TTC549 (cell line): ENCODE data around the gene PIGQ.

ENCODE experiments used
- FAIRE-seq: peaks from 2 replicates; lab custom pipeline; 2012; peaks lifted over from hg19 to GRCh38; lab: Jason Lieb, UNC

Gene PIGQ

DNA sequence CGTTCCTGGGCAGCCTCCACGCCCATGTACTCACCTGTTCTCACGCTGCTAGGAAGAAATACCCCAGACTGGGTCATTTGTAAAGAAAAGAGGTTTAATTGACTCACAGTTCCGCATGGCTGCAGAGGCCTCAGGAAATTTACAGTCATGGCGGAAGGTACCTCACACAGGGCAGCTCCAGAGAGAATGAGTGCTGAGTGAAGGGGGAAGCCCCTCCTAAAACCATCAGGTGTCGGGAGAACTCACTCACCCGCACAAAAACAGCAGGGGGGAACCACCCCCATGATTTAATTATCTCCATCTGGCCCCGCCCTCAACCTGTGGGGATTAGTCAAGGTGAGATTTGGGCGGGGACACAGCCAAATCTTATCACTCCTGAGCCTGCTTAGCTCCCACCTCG lies 38.3 kb downstream of the PIGQ start:
- FAIRE-seq = no peak

DNA sequence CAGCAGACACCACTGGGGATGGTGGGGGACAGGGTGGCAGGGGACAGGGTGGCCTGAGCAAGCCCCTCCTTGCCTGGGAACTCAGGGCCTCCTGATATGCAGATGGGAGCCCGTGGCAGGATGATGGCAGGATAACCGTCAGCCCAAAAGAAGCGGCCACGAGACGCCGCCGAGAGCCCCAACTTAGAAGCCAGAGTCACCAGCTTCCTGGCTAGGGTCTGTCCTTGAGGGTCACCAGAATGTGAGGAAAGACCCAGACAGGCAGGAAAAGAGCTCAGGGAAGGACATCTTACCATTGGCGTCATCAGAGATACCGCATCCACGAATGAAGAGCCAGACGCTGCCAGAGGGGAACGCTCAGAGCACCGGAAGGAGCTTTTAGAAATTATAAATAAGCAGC lies 39.5 kb downstream of the PIGQ start:
- no peak for FAIRE-seq

GRCh38 chr16:609984-610383 lies 40.2 kb downstream of the PIGQ start:
- no peak for FAIRE-seq

DNA sequence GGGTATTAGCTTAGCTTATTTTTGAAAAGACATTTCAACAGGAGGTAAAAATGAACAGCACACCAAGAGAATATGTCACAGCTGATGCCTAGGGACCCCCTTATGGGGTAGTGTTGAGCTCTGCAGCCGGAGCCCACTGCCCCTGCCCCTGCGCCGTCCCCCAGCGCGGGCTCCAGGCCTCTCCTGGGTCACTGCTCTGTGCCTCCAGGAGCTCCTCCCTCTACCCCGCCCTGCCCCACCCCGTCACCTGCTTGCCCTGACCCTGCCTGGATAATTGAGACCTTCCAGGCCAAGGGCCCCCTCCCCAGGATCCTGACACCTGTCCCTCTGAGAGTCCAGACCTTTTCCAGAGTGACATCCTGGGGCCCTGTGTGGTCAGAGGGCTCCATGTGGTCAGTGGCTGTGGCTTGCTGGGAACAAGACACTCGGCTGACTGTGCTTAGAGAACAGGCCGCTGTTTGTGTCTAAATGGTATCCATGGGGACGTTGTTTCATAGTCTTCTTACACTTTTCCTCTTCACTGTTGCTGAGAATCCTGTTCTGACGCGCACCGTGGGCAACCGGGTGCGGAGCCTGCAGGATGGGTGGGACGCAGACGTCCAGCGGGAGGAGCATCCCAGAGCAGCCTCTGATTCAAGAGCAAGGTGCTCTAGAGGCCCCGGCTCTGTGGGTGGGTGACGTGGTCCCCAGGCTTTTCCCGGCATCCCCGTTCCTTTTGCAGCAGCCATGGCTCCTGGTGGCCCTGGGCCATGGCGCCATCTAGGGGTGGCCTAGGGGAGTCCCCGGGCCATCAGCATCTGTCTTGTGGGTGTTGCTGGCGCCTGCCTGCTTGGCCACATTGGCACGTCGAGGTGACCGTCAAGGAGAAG lies 41.0 kb downstream of the PIGQ start:
- no peak for FAIRE-seq

GRCh38 chr16:615122-615521 lies 45.4 kb downstream of the PIGQ start:
- no peak for FAIRE-seq

DNA sequence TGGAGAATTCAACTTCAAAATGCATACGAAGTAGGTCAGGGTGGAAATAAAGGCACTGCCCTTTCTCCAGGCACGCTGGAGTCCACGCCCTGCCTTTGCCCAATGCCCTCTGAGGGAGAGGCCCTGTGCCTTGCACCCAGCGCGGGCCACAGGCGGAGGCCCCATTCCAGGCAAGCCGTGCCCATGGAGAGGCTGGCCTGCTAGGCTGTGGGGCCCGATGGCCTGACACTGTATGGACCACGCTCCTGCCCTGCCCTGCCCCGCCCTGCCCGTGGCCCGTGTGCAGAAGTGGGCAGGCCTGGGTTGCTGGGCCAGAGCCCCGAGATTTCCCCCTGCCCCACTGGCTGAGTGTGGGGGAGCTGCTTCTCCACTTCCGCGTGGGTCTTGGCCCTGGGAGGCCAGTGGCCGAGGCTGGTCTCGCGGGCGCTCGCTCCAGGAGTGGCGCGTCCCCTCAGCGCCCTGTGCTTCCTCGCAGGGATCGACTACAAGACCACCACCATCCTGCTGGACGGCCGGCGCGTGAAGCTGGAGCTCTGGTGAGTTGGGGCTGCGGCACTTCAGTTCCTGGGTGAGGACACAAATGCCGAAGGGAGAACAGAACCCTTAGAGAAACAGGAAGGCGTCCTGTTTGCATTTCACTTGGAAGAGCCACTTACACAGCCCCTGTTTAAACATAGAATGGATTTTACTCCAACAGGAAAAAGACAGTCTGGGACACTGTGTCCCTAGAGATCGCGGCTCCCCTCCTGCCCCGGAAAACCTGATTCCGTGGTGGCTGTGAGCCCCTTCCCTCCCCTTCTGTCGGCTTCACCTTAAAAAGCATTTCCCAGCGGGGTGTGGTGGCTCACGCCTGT lies 47.2 kb downstream of the PIGQ start:
- FAIRE-seq = no peak

- FAIRE-seq = no peak
Measured at GRCh38 chr16:617855-618254, 48.1 kb downstream of the PIGQ start.

GRCh38 chr16:619476-620100 lies 49.8 kb downstream of the PIGQ start:
- no peak for FAIRE-seq

GRCh38 chr16:620700-621525 lies 51.1 kb downstream of the PIGQ start:
- no peak for FAIRE-seq

DNA sequence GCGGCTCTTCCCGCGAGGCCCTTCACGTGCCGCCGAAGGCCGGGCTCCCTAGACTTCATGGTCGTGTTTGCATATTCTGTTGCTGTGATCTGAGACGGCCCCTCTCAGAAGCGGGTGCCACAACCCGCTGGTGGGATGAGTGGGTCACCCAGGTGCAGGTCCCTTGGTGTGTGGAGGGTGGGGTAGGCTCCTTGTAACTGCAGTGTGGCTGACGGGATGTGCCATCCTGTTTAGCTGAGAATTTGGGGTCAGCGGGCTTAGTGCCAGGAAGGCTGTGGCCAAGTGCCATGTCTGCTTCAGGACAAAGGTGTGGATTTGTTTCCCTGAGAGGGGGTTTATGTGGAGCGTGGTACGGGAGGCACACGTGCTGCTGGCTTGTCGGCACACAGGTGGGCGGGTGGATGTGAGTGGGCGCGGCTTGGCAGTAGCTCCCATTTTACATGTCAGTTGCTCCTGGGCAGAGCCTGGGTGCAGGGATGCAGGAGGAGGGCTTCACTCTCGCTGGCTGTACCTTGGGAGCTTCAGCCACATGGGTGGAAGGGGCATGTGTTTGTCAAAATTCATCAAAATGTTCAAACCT lies 51.8 kb downstream of the PIGQ start:
- FAIRE-seq = no peak

GRCh38 chr16:622920-623280 lies 53.1 kb downstream of the PIGQ start:
- FAIRE-seq = no peak

DNA sequence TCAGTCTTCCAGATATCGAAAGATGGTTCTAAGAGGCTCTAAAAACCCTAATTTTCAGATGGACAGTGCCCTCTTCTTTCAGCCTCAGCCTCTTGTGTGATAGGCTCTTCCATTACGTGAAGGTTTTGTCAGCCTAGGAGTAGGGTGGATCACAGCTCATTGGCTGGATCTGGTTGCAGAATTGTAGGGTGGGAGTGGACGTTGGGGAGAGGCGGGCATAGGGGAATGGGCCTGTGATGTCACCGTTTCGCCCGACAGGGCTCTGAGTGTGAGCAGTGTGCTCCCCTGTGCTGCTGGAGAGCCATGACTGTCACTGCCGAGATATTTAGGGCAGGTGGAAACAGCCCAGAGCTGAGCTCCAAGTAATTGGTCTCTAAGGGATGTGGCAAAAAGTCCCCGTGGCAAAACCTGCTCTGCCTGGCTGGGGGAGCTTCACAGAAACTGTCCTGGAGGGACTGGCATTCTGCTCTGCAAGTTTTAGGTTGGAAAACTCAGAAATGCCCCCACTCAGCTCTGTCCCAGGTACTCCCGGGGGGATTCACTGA lies 54.8 kb downstream of the PIGQ start:
- FAIRE-seq = no peak

DNA sequence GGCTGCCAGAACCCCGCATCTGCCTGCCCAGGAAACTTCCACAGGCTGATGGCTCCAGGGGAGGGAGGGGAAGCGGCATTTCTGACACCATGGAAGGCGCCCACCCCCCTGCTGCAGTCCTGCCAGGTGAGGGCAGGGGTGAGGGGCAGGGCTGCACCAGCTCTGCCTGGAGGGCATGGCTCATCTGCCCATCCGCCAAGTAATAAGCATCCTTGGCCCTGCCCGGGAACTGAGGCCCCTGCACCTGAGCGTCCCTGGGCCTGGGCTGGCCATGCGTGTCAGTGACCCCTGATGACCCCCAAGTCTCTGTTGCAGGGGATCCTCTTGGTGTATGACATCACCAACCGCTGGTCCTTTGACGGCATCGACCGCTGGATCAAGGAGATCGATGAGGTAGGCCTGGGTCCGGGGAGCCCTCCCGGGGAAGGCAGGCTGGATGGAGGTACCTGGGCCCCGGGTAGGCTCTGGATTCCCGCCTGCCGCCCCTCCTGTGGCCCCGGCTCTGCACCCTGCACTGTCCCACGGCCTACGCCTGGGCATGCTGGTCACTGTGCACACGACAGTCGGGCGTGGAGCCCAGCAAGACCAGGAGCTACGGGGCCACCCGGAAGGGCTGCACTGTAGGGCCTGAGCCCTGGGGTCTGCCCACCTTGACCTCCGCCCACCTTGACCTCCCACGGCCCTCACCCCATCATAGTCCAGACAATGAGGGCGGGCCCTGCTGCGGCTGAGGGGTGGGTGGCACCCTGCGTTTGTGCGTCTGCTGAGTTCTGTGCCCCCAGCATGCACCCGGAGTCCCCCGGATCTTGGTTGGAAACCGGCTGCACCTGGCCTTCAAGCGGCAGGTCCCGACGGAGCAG lies 55.6 kb downstream of the PIGQ start:
- no peak for FAIRE-seq

DNA sequence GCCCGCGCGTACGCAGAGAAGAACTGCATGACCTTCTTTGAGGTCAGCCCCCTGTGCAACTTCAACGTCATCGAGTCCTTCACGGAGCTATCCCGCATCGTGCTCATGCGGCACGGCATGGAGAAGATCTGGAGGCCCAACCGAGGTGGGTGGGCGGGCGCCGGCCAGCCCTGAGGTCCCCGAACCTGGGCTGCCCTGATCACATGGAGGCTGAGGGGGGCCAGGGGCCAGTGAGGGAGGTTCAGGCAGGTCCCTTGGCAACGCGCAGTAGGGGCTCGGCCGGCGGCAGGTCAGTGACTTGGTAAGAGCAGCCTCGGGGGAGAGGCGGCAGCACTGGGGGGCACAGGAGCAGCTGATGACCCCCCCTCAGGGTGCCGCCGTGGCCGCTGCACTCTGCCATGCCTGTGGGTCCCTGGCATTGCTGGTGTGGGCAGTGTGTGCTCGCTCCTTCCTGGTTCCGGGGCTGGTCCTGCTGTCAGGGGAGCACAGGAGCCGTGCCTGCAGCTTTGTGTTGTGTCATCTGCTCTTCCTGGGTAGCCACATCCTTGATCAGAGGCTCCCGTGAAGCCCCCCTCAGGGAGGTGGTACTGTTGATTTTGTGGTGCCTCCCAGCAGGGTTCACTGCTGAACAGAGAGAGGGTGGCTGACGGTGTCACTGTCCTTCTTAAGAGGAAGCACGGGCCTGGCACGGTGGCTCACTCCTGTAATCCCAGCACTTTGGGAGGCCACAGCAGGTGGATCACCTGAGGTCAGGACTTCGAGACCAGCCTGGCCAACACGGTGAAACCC lies 56.4 kb downstream of the PIGQ start:
- FAIRE-seq = no peak

DNA sequence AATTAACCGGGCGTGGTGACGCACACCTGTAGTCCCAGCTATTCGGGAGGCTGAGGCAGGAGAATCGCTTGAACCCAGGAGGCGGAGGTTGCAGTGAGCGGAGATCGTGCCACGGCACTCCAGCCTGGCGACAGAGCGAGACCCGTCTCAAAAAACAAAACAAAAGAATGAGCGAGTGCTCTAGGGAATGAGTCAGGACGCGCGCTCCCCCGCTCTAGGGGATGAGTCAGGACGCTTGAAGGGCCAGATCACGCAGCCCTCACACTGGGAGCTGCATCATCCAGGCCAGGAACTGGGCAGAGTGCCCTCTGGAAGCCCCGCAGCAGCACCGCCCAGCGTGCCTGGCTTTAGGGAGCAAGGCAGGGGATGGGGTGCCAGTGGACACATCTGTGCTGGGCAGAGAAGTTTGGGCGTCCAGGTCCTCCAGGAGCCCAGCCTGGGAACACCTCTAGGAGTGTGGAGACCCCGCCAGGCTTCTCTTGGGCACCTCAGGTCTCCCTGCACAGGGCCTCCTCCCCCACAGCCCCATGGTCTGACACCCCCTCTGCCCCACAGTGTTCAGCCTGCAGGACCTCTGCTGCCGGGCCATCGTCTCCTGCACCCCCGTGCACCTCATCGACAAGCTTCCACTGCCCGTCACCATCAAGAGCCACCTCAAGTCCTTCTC lies 57.2 kb downstream of the PIGQ start:
- FAIRE-seq = no peak

DNA sequence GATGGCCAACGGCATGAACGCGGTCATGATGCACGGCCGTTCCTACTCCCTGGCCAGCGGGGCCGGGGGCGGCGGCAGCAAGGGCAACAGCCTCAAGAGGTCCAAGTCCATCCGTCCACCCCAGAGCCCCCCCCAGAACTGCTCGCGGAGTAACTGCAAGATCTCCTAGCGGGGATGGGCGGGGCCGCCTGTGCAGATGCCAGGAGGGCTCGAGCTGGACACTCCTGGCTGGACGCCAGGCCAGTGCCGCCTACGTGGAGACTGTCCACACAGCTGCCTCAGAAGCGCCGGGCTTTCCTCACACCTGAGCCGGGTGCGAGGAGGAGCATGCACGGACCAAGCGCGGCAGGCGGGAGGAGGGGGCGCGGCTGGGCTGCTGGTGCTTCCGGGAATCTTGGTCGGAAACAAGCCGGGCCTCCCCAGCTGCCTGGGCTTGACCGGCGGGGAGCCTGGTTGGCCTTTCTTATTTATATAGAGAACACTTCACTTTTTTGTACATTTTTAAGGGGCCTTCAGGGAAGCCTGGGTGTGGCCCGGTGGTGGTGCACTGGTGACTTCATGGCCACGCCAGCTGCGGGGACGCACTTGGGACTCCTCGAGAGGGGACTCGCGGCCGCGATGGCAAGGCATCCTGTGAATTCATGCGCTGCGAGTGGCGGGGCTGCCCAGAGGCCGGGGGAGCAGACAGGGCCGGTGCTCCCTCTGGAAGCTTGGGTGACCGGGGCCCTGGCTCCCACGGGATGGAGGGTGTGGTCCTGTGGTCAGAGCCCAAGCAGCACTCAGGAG lies 57.9 kb downstream of the PIGQ start:
- FAIRE-seq = no peak

DNA sequence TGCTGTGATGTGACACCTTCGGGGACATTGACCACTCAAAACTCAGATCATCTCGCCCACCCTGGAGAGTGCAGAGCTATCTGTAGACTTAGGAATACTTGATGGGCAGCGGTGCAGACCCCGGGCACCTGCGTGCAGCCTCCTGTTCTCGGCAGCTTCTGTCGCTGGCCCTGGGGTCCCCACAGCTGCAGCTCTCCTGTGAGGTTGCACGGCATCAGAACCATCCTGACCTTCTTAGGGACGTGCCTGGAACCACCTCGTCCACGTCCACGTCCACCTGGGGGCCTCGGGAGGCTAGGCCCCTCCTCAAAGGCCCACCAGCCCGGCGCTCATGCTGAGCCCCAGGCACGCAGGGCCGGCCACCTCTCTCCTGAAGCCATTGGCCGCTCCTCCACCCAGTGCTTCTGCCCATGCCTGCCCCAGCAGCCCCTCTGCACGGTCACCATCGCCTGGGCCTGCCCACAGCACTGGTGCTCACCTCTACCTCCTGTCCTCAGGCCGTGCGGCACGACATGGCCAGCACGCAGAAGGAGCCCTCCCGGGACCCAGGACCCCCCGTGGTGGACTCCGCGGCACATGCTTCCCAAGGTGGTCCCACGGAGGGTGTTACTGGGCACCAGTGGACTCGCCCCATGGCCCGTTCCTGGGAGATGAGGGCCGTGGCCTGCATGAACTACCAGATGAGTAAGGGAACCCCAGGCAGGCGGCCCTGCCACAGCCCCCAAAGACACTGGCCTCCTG lies 58.7 kb downstream of the PIGQ start:
- no peak for FAIRE-seq
